Measurements from ENCODE around the gene ATE1. TPM values are rescaled to one million over a fixed set of nuclear protein-coding genes. Genes with fewer than 3 reads are reported as not detected.

The ATE1 gene
- total RNA-seq, 1 experiment from 2014 or later = 23.8 TPM

DNA sequence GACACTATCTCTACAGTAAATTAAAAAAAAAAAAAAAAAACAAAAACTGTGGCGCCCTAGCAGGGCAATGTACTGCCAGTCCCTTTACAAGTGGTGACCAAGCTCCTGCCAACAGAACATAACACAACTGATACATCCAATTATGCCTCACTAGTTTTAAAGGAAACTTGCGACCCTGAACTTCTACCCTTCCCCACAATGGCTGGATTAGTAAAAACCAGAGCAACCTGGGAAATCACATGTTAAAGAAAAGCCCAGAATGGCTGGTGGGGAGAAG lies 16.5 kb downstream of the ATE1 start:
- H3K4me3 Mint-ChIP-seq = no peak overlapping the region
- POLR2A ChIA-PET = interaction anchor here (0.7 kb wide), 1 partner anchor 1003 kb away, joined by 6 read pairs; no protein-coding TSS in a partner anchor
- no peaks in the 10 kb centered on the region for H3K27me3 Mint-ChIP-seq (ENCODE audit: low read depth)
- no peaks in the 10 kb centered on the region for H3K4me1 Mint-ChIP-seq
- H3K27ac Mint-ChIP-seq = no peak overlapping the region
- ATAC-seq (no peak), DNase-seq (ENCODE audit: low spot score) (no peak)
- CTCF ChIA-PET = no interaction called here
- H3K9me3 Mint-ChIP-seq = no peaks in the 10 kb centered on the region
- peaks cover 70% of the 10 kb centered on the region for H3K36me3 Mint-ChIP-seq
- TF ChIP-seq ZNF219 (CRISPR knock-in tag; IDR thresholded peaks at IDR 0.05; ENCODE audit: borderline replicate concordance) (no peak), ZNF396 (CRISPR knock-in tag; IDR thresholded peaks at IDR 0.05; ENCODE audit: borderline replicate concordance) (no peak), NR3C1 (CRISPR knock-in tag; conservative IDR thresholded peaks at IDR 0.05; ENCODE audit: low read depth) (no peak), ZBTB21 (CRISPR knock-in tag; IDR thresholded peaks at IDR 0.05; ENCODE audit: borderline replicate concordance) (no peak), TEAD1 (CRISPR knock-in tag; IDR thresholded peaks at IDR 0.05) (no peak), SOX15 (CRISPR knock-in tag; IDR thresholded peaks at IDR 0.05) (no peak), EMX1 (CRISPR knock-in tag; IDR thresholded peaks at IDR 0.05) (no peak)
- TF ChIP-seq, protein P1, sequence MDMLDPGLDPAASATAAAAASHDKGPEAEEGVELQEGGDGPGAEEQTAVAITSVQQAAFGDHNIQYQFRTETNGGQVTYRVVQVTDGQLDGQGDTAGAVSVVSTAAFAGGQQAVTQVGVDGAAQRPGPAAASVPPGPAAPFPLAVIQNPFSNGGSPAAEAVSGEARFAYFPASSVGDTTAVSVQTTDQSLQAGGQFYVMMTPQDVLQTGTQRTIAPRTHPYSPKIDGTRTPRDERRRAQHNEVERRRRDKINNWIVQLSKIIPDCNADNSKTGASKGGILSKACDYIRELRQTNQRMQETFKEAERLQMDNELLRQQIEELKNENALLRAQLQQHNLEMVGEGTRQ (CRISPR knock-in tag; IDR thresholded peaks at IDR 0.05) = no peak
- TF ChIP-seq, protein P2, sequence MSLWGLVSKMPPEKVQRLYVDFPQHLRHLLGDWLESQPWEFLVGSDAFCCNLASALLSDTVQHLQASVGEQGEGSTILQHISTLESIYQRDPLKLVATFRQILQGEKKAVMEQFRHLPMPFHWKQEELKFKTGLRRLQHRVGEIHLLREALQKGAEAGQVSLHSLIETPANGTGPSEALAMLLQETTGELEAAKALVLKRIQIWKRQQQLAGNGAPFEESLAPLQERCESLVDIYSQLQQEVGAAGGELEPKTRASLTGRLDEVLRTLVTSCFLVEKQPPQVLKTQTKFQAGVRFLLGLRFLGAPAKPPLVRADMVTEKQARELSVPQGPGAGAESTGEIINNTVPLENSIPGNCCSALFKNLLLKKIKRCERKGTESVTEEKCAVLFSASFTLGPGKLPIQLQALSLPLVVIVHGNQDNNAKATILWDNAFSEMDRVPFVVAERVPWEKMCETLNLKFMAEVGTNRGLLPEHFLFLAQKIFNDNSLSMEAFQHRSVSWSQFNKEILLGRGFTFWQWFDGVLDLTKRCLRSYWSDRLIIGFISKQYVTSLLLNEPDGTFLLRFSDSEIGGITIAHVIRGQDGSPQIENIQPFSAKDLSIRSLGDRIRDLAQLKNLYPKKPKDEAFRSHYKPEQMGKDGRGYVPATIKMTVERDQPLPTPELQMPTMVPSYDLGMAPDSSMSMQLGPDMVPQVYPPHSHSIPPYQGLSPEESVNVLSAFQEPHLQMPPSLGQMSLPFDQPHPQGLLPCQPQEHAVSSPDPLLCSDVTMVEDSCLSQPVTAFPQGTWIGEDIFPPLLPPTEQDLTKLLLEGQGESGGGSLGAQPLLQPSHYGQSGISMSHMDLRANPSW (CRISPR knock-in tag; conservative IDR thresholded peaks at IDR 0.05; ENCODE audit: low read depth) = no peak
- TF ChIP-seq, protein P3, sequence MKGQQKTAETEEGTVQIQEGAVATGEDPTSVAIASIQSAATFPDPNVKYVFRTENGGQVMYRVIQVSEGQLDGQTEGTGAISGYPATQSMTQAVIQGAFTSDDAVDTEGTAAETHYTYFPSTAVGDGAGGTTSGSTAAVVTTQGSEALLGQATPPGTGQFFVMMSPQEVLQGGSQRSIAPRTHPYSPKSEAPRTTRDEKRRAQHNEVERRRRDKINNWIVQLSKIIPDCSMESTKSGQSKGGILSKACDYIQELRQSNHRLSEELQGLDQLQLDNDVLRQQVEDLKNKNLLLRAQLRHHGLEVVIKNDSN (CRISPR knock-in tag; IDR thresholded peaks at IDR 0.05) = no peak
- TF ChIP-seq, protein P4, sequence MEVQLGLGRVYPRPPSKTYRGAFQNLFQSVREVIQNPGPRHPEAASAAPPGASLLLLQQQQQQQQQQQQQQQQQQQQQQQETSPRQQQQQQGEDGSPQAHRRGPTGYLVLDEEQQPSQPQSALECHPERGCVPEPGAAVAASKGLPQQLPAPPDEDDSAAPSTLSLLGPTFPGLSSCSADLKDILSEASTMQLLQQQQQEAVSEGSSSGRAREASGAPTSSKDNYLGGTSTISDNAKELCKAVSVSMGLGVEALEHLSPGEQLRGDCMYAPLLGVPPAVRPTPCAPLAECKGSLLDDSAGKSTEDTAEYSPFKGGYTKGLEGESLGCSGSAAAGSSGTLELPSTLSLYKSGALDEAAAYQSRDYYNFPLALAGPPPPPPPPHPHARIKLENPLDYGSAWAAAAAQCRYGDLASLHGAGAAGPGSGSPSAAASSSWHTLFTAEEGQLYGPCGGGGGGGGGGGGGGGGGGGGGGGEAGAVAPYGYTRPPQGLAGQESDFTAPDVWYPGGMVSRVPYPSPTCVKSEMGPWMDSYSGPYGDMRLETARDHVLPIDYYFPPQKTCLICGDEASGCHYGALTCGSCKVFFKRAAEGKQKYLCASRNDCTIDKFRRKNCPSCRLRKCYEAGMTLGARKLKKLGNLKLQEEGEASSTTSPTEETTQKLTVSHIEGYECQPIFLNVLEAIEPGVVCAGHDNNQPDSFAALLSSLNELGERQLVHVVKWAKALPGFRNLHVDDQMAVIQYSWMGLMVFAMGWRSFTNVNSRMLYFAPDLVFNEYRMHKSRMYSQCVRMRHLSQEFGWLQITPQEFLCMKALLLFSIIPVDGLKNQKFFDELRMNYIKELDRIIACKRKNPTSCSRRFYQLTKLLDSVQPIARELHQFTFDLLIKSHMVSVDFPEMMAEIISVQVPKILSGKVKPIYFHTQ (CRISPR knock-in tag; IDR thresholded peaks at IDR 0.05) = no peak

DNA sequence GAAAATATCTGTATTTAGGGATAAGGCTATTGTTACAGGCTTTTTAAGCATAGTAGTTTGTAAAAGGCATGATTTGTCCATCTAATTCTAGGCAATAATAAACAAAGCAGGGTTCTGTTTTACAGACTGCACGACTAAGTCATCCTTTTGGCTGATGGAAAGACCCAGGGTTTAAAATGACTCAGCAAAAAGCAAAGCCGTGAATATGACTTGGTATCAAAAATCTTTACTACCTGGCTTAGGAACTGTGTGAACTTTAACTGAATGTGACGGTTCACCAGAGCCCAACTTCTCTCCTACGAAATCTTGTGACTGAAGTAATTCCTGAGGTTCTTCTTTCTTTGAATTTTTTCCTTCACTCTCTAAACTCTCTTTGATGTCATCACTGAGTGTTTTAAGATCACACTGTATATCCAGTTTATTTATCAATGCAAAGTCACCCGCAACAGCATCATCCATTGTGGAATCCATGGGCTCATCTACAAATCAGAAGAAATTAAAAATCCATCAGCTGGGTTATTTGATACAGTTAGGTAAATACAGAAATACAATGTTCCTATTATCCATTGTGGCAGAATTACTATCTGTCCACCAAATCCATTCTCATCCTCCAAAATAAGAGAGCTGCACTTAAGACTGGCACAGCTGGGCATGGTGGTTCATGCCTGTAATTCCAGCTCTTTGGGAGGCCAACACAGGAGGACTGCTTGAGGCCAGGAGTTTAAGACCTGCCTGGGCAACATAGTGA lies 17.0 kb downstream of the ATE1 start:
- ATAC-seq = no peak
- ChIA-PET POLR2A (interaction anchor here (0.7 kb wide), 1 partner anchor 1002 kb away, joined by 6 read pairs; no protein-coding TSS in a partner anchor), CTCF (no interaction called here)
- H3K27me3 Mint-ChIP-seq (ENCODE audit: low read depth) = no peaks in the 10 kb centered on the region
- H3K4me1 Mint-ChIP-seq = no peaks in the 10 kb centered on the region
- H3K9me3 Mint-ChIP-seq = no peaks in the 10 kb centered on the region
- H3K4me3 Mint-ChIP-seq = no peak overlapping the region
- H3K36me3 Mint-ChIP-seq = peaks cover 66% of the 10 kb centered on the region
- TF ChIP-seq ZNF121 (CRISPR knock-in tag; IDR thresholded peaks at IDR 0.05) (peak; percentile 51; the same call in 1 of the 2 replicates), OVOL2 (CRISPR knock-in tag; IDR thresholded peaks at IDR 0.05; ENCODE audit: borderline replicate concordance) (no peak), ZNF423 (CRISPR knock-in tag; IDR thresholded peaks at IDR 0.05) (no peak), FOXP1 (CRISPR knock-in tag; IDR thresholded peaks at IDR 0.05; ENCODE audit: borderline replicate concordance) (no peak), FOXJ3 (CRISPR knock-in tag; IDR thresholded peaks at IDR 0.05; ENCODE audit: borderline replicate concordance) (no peak)
- TF ChIP-seq, protein P2 (CRISPR knock-in tag; conservative IDR thresholded peaks at IDR 0.05; ENCODE audit: low read depth) = no peak
- TF ChIP-seq, protein P5, sequence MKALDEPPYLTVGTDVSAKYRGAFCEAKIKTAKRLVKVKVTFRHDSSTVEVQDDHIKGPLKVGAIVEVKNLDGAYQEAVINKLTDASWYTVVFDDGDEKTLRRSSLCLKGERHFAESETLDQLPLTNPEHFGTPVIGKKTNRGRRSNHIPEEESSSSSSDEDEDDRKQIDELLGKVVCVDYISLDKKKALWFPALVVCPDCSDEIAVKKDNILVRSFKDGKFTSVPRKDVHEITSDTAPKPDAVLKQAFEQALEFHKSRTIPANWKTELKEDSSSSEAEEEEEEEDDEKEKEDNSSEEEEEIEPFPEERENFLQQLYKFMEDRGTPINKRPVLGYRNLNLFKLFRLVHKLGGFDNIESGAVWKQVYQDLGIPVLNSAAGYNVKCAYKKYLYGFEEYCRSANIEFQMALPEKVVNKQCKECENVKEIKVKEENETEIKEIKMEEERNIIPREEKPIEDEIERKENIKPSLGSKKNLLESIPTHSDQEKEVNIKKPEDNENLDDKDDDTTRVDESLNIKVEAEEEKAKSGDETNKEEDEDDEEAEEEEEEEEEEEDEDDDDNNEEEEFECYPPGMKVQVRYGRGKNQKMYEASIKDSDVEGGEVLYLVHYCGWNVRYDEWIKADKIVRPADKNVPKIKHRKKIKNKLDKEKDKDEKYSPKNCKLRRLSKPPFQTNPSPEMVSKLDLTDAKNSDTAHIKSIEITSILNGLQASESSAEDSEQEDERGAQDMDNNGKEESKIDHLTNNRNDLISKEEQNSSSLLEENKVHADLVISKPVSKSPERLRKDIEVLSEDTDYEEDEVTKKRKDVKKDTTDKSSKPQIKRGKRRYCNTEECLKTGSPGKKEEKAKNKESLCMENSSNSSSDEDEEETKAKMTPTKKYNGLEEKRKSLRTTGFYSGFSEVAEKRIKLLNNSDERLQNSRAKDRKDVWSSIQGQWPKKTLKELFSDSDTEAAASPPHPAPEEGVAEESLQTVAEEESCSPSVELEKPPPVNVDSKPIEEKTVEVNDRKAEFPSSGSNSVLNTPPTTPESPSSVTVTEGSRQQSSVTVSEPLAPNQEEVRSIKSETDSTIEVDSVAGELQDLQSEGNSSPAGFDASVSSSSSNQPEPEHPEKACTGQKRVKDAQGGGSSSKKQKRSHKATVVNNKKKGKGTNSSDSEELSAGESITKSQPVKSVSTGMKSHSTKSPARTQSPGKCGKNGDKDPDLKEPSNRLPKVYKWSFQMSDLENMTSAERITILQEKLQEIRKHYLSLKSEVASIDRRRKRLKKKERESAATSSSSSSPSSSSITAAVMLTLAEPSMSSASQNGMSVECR (CRISPR knock-in tag; IDR thresholded peaks at IDR 0.05; ENCODE audit: borderline replicate concordance) = no peak
- peak overlapping the region; percentile 86; the same call in 1 of the 2 replicates for H3K27ac Mint-ChIP-seq
- no peak for DNase-seq (ENCODE audit: low spot score)

All from WTC11 (cell line).